SK-N-SH (cell line): ENCODE measurements around the gene PDE6B.

ENCODE experiments used
- EP300 ChIP-seq, 2 experiments: IDR thresholded peaks; 2 replicates each; pipeline versions ENCODE4 v1.4.0 to v1.6.1; 2012; ENCODE audit warnings: borderline replicate concordance in 1 of 2, low read depth in 1 of 2, low read length in 1 of 2
- GABPA ChIP-seq: IDR thresholded peaks from 2 replicates; pipeline ENCODE4 v1.4.0; 2012; ENCODE audit warnings: low read depth, mild to moderate bottlenecking
- MXI1 ChIP-seq: IDR thresholded peaks from 2 replicates; pipeline ENCODE4 v1.6.1; 2012; ENCODE audit warnings: mild to moderate bottlenecking, low read depth, low read length, improper control_type of control experiment
- NRF1 ChIP-seq: IDR thresholded peaks from 2 replicates; pipeline ENCODE4 v1.6.1; 2012; ENCODE audit warnings: low read depth, mild to moderate bottlenecking, low read length
- RCOR1 ChIP-seq: fragments of 150-350 bp; IDR thresholded peaks from 2 replicates; pipeline ENCODE4 v1.6.1; 2017; ENCODE audit warnings: antibody characterized with exemption, low read length
- TAF1 ChIP-seq: IDR thresholded peaks from 2 replicates; pipeline ENCODE4 v1.6.1; 2012; ENCODE audit warnings: low read depth, mild to moderate bottlenecking, low read length, moderate library complexity, borderline replicate concordance
- YY1 ChIP-seq: IDR thresholded peaks from 2 replicates; pipeline ENCODE4 v1.4.0; 2012; ENCODE audit warnings: low read depth, mild to moderate bottlenecking
- TF ChIP-seq, protein P1 (sequence below): fragments of 200-600 bp; sonication (generic); IDR thresholded peaks from 2 replicates; pipeline ENCODE4 v1.6.1; 2017; ENCODE audit warnings: antibody characterized with exemption, mild to moderate bottlenecking, moderate library complexity
- TF ChIP-seq, protein P2 (sequence below): IDR thresholded peaks from 2 replicates; pipeline ENCODE4 v1.4.0; 2012; ENCODE audit warnings: low read depth, borderline replicate concordance
- TF ChIP-seq, protein P3 (sequence below): IDR thresholded peaks from 2 replicates; pipeline ENCODE4 v1.6.1; 2012; ENCODE audit warnings: mild to moderate bottlenecking, low read depth, low read length, moderate library complexity

DNA sequence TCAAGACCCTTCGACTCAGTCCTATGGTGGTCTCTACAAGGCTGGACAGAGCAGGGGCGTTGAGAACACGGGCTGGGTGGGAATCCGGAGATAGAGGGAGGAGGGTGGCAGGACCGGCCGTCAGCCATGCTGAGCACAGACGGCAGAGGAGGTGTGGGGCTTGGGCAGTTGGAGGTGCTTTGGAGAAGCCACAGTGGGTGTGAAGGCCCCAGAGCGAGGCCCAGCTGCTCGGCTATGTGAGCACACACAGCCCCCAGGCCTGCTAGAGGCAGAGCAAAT lies 4.2 kb downstream of the PDE6B start:
- TF ChIP-seq, protein P1, sequence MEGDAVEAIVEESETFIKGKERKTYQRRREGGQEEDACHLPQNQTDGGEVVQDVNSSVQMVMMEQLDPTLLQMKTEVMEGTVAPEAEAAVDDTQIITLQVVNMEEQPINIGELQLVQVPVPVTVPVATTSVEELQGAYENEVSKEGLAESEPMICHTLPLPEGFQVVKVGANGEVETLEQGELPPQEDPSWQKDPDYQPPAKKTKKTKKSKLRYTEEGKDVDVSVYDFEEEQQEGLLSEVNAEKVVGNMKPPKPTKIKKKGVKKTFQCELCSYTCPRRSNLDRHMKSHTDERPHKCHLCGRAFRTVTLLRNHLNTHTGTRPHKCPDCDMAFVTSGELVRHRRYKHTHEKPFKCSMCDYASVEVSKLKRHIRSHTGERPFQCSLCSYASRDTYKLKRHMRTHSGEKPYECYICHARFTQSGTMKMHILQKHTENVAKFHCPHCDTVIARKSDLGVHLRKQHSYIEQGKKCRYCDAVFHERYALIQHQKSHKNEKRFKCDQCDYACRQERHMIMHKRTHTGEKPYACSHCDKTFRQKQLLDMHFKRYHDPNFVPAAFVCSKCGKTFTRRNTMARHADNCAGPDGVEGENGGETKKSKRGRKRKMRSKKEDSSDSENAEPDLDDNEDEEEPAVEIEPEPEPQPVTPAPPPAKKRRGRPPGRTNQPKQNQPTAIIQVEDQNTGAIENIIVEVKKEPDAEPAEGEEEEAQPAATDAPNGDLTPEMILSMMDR: no peak
- TF ChIP-seq GABPA: no peak
- no peak for TF ChIP-seq NRF1
- TF ChIP-seq, protein P2, sequence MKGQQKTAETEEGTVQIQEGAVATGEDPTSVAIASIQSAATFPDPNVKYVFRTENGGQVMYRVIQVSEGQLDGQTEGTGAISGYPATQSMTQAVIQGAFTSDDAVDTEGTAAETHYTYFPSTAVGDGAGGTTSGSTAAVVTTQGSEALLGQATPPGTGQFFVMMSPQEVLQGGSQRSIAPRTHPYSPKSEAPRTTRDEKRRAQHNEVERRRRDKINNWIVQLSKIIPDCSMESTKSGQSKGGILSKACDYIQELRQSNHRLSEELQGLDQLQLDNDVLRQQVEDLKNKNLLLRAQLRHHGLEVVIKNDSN: no peak
- TF ChIP-seq RCOR1: no peak
- no peak for TF ChIP-seq MXI1
- TF ChIP-seq YY1: no peak
- TF ChIP-seq, protein P3, sequence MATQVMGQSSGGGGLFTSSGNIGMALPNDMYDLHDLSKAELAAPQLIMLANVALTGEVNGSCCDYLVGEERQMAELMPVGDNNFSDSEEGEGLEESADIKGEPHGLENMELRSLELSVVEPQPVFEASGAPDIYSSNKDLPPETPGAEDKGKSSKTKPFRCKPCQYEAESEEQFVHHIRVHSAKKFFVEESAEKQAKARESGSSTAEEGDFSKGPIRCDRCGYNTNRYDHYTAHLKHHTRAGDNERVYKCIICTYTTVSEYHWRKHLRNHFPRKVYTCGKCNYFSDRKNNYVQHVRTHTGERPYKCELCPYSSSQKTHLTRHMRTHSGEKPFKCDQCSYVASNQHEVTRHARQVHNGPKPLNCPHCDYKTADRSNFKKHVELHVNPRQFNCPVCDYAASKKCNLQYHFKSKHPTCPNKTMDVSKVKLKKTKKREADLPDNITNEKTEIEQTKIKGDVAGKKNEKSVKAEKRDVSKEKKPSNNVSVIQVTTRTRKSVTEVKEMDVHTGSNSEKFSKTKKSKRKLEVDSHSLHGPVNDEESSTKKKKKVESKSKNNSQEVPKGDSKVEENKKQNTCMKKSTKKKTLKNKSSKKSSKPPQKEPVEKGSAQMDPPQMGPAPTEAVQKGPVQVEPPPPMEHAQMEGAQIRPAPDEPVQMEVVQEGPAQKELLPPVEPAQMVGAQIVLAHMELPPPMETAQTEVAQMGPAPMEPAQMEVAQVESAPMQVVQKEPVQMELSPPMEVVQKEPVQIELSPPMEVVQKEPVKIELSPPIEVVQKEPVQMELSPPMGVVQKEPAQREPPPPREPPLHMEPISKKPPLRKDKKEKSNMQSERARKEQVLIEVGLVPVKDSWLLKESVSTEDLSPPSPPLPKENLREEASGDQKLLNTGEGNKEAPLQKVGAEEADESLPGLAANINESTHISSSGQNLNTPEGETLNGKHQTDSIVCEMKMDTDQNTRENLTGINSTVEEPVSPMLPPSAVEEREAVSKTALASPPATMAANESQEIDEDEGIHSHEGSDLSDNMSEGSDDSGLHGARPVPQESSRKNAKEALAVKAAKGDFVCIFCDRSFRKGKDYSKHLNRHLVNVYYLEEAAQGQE: no peak
- no peak for TF ChIP-seq EP300 (IDR thresholded peaks at IDR 0.05; ENCODE audit: borderline replicate concordance in 1 of 2, low read depth in 1 of 2, low read length in 1 of 2)
- TF ChIP-seq TAF1: no peak
